ENCODE measurements around the gene GATAD1.

Gene GATAD1

DNA sequence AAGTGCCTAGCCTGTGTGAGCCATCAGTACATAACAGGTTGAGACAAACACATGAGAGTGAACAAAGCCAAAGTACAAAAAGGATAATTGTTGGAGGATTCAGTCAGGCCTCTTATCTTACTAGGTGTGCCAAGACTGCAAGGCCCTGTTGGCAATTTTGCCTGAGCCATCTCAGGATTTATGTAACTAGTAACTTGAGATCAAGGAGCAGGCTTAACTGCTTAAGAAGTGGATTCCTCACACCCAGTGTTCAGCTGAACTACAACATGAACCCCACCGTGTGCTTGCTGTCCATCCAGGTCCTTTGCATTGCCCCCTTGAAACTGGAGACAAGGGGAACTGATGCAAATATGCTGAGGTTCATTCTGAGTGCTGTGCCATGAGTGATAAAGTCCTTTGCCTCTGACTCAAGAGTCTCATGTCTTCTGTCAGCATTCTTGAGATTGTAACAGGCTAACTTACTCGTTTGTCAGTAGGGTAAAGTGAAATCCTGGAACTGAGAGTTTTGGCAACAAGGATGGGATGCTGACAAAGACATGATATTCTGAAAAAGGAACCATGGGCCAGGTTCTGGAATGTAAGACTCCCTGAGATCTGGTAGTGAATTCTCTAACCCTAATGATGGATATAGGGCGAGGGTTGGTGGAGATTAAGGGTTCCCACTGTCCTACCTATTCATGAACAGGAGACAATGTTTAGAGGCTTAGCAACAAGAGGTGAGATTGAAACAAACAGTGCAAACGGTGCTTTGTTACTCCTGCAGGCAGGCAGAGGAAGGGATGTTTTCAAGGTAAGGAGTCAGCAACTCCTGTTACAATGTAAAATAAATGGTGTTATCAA is 44.1 kb upstream of the GATAD1 start:
- Histone ChIP-seq H3K79me2 (ENCODE audit: insufficient read depth, low read length) (no peaks in the 10 kb centered on the region), H3K9ac (ENCODE audit: low read length) (no peak overlapping the region), H3K9me2 (replicated peaks; ENCODE audit: insufficient read depth, low read length) (no peaks in the 10 kb centered on the region), H3K36me3 (ENCODE audit: low read length) (peaks cover 18% of the 10 kb centered on the region; the same call in 1 of the 2 replicates), H3K4me2 (ENCODE audit: low read depth, low read length, poor library complexity, severe bottlenecking) (no peak overlapping the region), H3K4me3 (ENCODE audit: insufficient read depth, low read length, poor library complexity, severe bottlenecking) (no peak overlapping the region), H3K9me3 (ENCODE audit: insufficient read depth, low read length) (no peaks in the 10 kb centered on the region), H3K27me3 (ENCODE audit: low read length) (no peaks in the 10 kb centered on the region), H3K27ac (ENCODE audit: low read depth, low read length) (no peak overlapping the region), H2AFZ (ENCODE audit: low read depth, low read length, severe bottlenecking) (no peak overlapping the region), H3F3A (ENCODE audit: insufficient read depth) (no peaks in the 10 kb centered on the region; the same call in 1 of the 2 replicates), H4K20me1 (ENCODE audit: low read depth, low read length) (no peaks in the 10 kb centered on the region)
- TF ChIP-seq, protein P1, sequence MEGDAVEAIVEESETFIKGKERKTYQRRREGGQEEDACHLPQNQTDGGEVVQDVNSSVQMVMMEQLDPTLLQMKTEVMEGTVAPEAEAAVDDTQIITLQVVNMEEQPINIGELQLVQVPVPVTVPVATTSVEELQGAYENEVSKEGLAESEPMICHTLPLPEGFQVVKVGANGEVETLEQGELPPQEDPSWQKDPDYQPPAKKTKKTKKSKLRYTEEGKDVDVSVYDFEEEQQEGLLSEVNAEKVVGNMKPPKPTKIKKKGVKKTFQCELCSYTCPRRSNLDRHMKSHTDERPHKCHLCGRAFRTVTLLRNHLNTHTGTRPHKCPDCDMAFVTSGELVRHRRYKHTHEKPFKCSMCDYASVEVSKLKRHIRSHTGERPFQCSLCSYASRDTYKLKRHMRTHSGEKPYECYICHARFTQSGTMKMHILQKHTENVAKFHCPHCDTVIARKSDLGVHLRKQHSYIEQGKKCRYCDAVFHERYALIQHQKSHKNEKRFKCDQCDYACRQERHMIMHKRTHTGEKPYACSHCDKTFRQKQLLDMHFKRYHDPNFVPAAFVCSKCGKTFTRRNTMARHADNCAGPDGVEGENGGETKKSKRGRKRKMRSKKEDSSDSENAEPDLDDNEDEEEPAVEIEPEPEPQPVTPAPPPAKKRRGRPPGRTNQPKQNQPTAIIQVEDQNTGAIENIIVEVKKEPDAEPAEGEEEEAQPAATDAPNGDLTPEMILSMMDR (IDR thresholded peaks at IDR 0.05; ENCODE audit: insufficient read depth, low read length, poor library complexity, severe bottlenecking), result no peak
- TF ChIP-seq EZH2phosphoT487 (conservative IDR thresholded peaks at IDR 0.05; ENCODE audit: low read length), result no peak

DNA sequence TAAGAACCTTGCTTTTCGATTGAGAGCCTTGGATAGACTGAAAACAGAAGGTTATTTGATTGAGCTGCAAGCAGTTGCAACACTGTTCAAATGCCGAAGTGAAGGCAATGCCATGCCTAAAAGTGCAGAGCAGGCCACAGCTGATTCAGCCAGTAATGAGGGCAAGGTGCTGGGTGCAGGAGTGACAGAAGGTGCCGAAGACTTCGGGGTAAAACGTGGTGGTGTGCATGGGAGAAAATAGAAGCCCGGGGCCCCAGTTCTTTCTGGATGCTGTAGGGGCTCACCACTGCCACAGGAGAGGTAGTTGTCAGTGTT is 43.6 kb upstream of the GATAD1 start:
- no peaks in the 10 kb centered on the region for H3K27me3 ChIP-seq (ENCODE audit: low read length)
- peaks cover 16% of the 10 kb centered on the region; the same call in 1 of the 2 replicates for H3K36me3 ChIP-seq (ENCODE audit: low read length)
- H3K9me2 ChIP-seq (replicated peaks; ENCODE audit: insufficient read depth, low read length), result no peaks in the 10 kb centered on the region
- H3K9ac ChIP-seq (ENCODE audit: low read length), result no peak overlapping the region
- TF ChIP-seq EZH2phosphoT487 (conservative IDR thresholded peaks at IDR 0.05; ENCODE audit: low read length), result no peak
- TF ChIP-seq, protein P1 (IDR thresholded peaks at IDR 0.05; ENCODE audit: insufficient read depth, low read length, poor library complexity, severe bottlenecking), result no peak
- no peak overlapping the region for H3K4me2 ChIP-seq (ENCODE audit: low read depth, low read length, poor library complexity, severe bottlenecking)
- no peaks in the 10 kb centered on the region; the same call in 1 of the 2 replicates for H3F3A ChIP-seq (ENCODE audit: insufficient read depth)
- H4K20me1 ChIP-seq (ENCODE audit: low read depth, low read length), result no peaks in the 10 kb centered on the region
- no peaks in the 10 kb centered on the region for H3K9me3 ChIP-seq (ENCODE audit: insufficient read depth, low read length)
- no peak overlapping the region for H3K4me3 ChIP-seq (ENCODE audit: insufficient read depth, low read length, poor library complexity, severe bottlenecking)
- H2AFZ ChIP-seq (ENCODE audit: low read depth, low read length, severe bottlenecking), result no peak overlapping the region
- H3K79me2 ChIP-seq (ENCODE audit: insufficient read depth, low read length), result no peaks in the 10 kb centered on the region
- no peak overlapping the region for H3K27ac ChIP-seq (ENCODE audit: low read depth, low read length)

DNA sequence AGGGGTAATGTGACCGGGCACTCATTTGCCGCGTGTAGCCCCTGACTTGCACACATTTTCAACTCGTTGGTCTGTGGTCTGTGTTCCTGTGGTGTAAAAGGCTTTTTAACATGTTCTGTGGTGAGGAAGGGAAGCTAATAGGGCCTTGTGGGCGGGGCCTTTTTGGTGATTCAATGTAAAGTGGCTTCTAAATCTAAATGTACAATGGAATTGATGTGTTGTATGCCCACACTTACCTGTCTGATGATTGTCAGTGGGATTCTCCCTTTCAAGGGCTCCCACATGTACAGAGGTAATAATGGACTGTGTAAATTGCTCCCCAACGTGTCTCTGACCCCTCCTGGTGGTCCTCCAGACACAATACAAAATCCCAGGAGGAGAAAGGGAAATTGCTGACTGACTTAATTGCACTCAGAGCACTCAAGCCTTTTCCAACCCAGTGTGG is 43.1 kb upstream of the GATAD1 start:
- TF ChIP-seq EZH2phosphoT487 (conservative IDR thresholded peaks at IDR 0.05; ENCODE audit: low read length), result no peak
- TF ChIP-seq, protein P1 (IDR thresholded peaks at IDR 0.05; ENCODE audit: insufficient read depth, low read length, poor library complexity, severe bottlenecking), result no peak
- no peak overlapping the region for H3K4me2 ChIP-seq (ENCODE audit: low read depth, low read length, poor library complexity, severe bottlenecking)

More for the DNA sequence above, 43.1 kb upstream of the GATAD1 start:
- no peaks in the 10 kb centered on the region for H3K79me2 ChIP-seq (ENCODE audit: insufficient read depth, low read length)
- H3K4me3 ChIP-seq (ENCODE audit: insufficient read depth, low read length, poor library complexity, severe bottlenecking), result no peak overlapping the region
- H3K27ac ChIP-seq (ENCODE audit: low read depth, low read length), result no peak overlapping the region
- H3K9ac ChIP-seq (ENCODE audit: low read length), result no peak overlapping the region
- no peak overlapping the region for H2AFZ ChIP-seq (ENCODE audit: low read depth, low read length, severe bottlenecking)
- H3K9me3 ChIP-seq (ENCODE audit: insufficient read depth, low read length), result no peaks in the 10 kb centered on the region
- no peaks in the 10 kb centered on the region; the same call in 1 of the 2 replicates for H3F3A ChIP-seq (ENCODE audit: insufficient read depth)
- H4K20me1 ChIP-seq (ENCODE audit: low read depth, low read length), result no peaks in the 10 kb centered on the region
- no peaks in the 10 kb centered on the region for H3K27me3 ChIP-seq (ENCODE audit: low read length)
- no peaks in the 10 kb centered on the region for H3K9me2 ChIP-seq (replicated peaks; ENCODE audit: insufficient read depth, low read length)
- H3K36me3 ChIP-seq (ENCODE audit: low read length), result peaks cover 12% of the 10 kb centered on the region; the same call in 1 of the 2 replicates
